Activated CD8-positive, alpha-beta T cell treated with anti-CD3 and anti-CD28 coated beads for 36 hours (primary cell): ENCODE results near the gene CFAP65. TPM values are rescaled to one million over a fixed set of nuclear protein-coding genes. Genes with fewer than 3 reads are reported as not detected.

Source experiments
- ATAC-seq: fragments of 200-7000 bp; cut with Tn5 transposase; one replicate; pipeline ENCODE4 v1.10.0; 2021; ENCODE audit warnings: mild to moderate bottlenecking, moderate library complexity
- CTCF ChIA-PET: fragments of 350-600 bp; sonication (Branson Sonifier 250); formaldehyde crosslinking; loops from one replicate; lab custom pipeline; 2021; ENCODE audit warnings: antibody characterized with exemption; lab: Charles Lee
- POLR2A ChIA-PET: fragments of 350-600 bp; sonication (Branson Sonifier 250); formaldehyde crosslinking; loops from one replicate; lab custom pipeline; 2021; ENCODE audit warnings: antibody characterized with exemption; lab: Charles Lee
- DNase-seq: peaks from one replicate; pipeline ENCODE4 v3.0.0-alpha.2; 2020
- H3K27ac Mint-ChIP-seq: one replicate; pipeline ENCODE4 v1.8.0; 2021; ENCODE audit warnings: mild to moderate bottlenecking, mixed read lengths
- H3K27me3 Mint-ChIP-seq: one replicate; pipeline ENCODE4 v1.8.0; 2021; ENCODE audit warnings: mixed read lengths
- H3K36me3 Mint-ChIP-seq: one replicate; pipeline ENCODE4 v1.8.0; 2021; ENCODE audit warnings: low read depth, mixed read lengths
- H3K4me1 Mint-ChIP-seq: one replicate; pipeline ENCODE4 v1.8.0; 2021; ENCODE audit warnings: low read depth, mixed read lengths
- H3K4me3 Mint-ChIP-seq: one replicate; pipeline ENCODE4 v1.8.0; 2021; ENCODE audit warnings: mild to moderate bottlenecking, moderate library complexity, mixed read lengths
- H3K9me3 Mint-ChIP-seq: one replicate; pipeline ENCODE4 v1.8.0; 2021; ENCODE audit warnings: mixed read lengths
- intact Hi-C: fragments of 100-400 bp; cut with micrococcal nuclease; formaldehyde crosslinking; loops from one replicate; pipeline ENCODE4 v1.10.0; 2022
- total RNA-seq, 2 experiments: library from RNA; stranded (reverse); gene quantifications; one replicate each; pipeline ENCODE4 v1.2.3, GENCODE V29; 2021
- TF ChIP-seq, protein P1 (sequence below): fragments of 200-600 bp; IDR thresholded peaks from one replicate; pipeline ENCODE4 v1.8.0; 2022; ENCODE audit warnings: antibody characterized with exemption, mild to moderate bottlenecking

Gene CFAP65
- total RNA-seq, 2 experiments from 2014 or later: not detected

DNA sequence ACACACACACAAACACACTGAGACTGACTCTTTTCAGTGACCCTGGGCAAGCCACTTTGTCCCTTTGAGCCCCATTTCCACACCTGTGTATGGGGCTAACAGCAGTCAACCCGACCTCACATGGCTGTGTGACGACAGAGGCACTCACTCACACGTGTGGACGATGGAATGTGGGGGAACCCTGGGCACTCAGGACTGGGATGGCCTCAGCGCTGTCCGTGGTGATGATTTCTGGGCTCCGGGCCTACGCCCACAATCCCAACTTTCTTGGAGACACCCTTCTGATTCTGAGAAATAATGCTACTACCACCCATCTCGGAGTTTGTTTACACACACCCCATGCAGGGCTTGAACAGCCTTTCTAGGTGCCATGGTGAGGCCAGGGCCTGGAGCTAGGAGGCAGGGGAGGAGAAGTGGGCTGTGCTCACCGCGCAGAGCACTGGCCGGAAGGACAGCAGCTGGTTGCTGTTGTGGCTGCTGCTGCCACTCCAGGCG, 49.6 kb downstream of the CFAP65 start:
- Mint-ChIP-seq H3K36me3 (no peaks in the 10 kb centered on the region), H3K27me3 (peaks cover 83% of the 10 kb centered on the region), H3K4me1 (peaks cover 4% of the 10 kb centered on the region), H3K9me3 (no peaks in the 10 kb centered on the region), H3K27ac (no peak overlapping the region), H3K4me3 (no peak overlapping the region)
- DNase-seq: no peak
- ATAC-seq: no peak
- ChIA-PET CTCF (interaction anchor here (1.4 to 6.6 kb wide), 3 partner anchors 9 to 39 kb away, joined by 4 to 128 read pairs (median 31); partner anchors contain the start of gene FEV), POLR2A (no interaction called here)
- intact Hi-C loops: no loop called here
- TF ChIP-seq, protein P1, sequence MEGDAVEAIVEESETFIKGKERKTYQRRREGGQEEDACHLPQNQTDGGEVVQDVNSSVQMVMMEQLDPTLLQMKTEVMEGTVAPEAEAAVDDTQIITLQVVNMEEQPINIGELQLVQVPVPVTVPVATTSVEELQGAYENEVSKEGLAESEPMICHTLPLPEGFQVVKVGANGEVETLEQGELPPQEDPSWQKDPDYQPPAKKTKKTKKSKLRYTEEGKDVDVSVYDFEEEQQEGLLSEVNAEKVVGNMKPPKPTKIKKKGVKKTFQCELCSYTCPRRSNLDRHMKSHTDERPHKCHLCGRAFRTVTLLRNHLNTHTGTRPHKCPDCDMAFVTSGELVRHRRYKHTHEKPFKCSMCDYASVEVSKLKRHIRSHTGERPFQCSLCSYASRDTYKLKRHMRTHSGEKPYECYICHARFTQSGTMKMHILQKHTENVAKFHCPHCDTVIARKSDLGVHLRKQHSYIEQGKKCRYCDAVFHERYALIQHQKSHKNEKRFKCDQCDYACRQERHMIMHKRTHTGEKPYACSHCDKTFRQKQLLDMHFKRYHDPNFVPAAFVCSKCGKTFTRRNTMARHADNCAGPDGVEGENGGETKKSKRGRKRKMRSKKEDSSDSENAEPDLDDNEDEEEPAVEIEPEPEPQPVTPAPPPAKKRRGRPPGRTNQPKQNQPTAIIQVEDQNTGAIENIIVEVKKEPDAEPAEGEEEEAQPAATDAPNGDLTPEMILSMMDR: no peak

DNA sequence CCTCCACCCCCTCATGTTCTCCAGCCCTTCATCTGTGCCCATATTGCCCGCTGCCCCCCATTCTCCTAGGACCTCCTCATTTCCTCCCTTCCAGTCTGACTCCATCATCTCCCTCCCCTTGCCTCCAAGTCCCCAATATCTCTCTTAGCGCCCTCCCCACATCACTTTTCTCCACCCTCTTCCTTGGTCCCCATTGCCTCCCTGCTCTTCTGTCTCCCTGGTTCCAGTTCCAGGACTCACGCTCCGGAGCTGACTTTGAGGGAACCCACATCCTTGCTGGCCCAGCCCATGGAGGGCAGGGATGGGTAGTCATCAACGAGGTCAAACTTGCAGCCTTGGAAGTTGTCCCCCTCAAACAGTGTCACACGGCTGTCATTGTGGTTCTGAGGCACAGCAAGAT, 50.7 kb downstream of the CFAP65 start:
- ChIA-PET POLR2A (interaction anchor here (0.6 to 1.1 kb wide), 2 partner anchors 10 to 143 kb away, joined by 4 read pairs; no protein-coding TSS in a partner anchor), CTCF (interaction anchor here (1.4 to 6.6 kb wide), 2 partner anchors 8 to 12 kb away, joined by 4 to 128 read pairs; partner anchors contain the start of gene FEV)
- Mint-ChIP-seq H3K27ac (no peak overlapping the region), H3K9me3 (no peaks in the 10 kb centered on the region), H3K4me3 (no peak overlapping the region), H3K27me3 (peaks cover 84% of the 10 kb centered on the region), H3K4me1 (peaks cover 2% of the 10 kb centered on the region), H3K36me3 (no peaks in the 10 kb centered on the region)
- TF ChIP-seq, protein P1: no peak
- intact Hi-C loops: no loop called here
- no peak for DNase-seq
- ATAC-seq: no peak

DNA sequence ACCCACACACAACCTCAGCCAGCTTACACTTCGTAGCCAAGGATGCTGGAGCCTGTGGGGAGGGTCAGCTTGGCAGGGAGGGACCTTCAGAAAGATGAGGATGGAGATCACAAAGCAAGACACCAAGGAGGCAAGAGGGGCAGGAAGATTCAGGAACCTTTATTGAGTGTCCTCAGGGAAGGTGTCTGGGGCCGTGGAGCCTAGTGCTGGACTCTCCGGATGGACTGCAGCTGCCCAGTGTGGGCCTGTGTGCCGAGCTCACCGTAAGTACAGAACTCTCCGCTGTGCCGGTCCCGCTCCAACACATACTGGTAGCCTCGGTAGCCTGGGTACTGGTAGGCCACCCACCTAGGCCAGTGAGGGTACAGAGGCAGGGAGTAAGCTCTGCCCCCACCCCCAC, 51.3 kb downstream of the CFAP65 start:
- no peak overlapping the region for H3K4me3 Mint-ChIP-seq
- H3K27ac Mint-ChIP-seq: no peak overlapping the region
- H3K4me1 Mint-ChIP-seq: peaks cover 2% of the 10 kb centered on the region
- CTCF ChIA-PET: interaction anchor here (1.0 to 2.1 kb wide), 3 partner anchors 10 to 68 kb away, joined by 3 to 16 read pairs (median 5); no protein-coding TSS in a partner anchor
- H3K27me3 Mint-ChIP-seq: peaks cover 81% of the 10 kb centered on the region
- DNase-seq (no peak), ATAC-seq (no peak)
- intact Hi-C loops: no loop called here
- no peaks in the 10 kb centered on the region for H3K9me3 Mint-ChIP-seq
- no peaks in the 10 kb centered on the region for H3K36me3 Mint-ChIP-seq
- POLR2A ChIA-PET: interaction anchor here (0.6 to 1.1 kb wide), 3 partner anchors 10 to 321 kb away, joined by 3 to 4 read pairs (median 4); no protein-coding TSS in a partner anchor
- TF ChIP-seq, protein P1: no peak

DNA sequence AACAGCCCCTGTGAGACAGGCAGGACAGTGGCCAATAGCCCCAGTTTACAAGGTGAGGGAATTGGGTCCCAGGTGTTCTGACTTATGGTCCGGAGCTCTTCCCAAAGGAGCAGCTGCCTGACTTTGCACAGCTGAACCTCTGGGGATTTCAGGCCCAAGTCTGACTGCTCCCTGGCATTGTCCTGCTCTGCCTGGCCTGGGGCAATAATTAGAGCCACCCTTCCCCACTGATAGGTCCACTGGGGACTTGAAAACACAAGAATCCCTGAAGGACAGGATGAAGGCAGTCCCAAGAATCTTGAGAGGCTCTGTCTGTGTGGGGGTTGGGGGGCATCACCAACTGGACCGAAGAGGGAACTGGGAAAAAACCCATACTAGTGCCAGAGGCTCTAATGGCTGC, 52.7 kb downstream of the CFAP65 start:
- ChIA-PET CTCF (interaction anchor here (1.6 to 2.1 kb wide), 3 partner anchors 8 to 112 kb away, joined by 5 to 16 read pairs (median 7); no protein-coding TSS in a partner anchor), POLR2A (no interaction called here)
- no peak for DNase-seq
- H3K4me1 Mint-ChIP-seq: peaks cover 5% of the 10 kb centered on the region
- ATAC-seq: no peak
- H3K27me3 Mint-ChIP-seq: peaks cover 77% of the 10 kb centered on the region
- intact Hi-C loops: no loop called here
- H3K9me3 Mint-ChIP-seq: no peaks in the 10 kb centered on the region
- no peaks in the 10 kb centered on the region for H3K36me3 Mint-ChIP-seq
- H3K27ac Mint-ChIP-seq: no peak overlapping the region
- H3K4me3 Mint-ChIP-seq: no peak overlapping the region
- TF ChIP-seq, protein P1: no peak

DNA sequence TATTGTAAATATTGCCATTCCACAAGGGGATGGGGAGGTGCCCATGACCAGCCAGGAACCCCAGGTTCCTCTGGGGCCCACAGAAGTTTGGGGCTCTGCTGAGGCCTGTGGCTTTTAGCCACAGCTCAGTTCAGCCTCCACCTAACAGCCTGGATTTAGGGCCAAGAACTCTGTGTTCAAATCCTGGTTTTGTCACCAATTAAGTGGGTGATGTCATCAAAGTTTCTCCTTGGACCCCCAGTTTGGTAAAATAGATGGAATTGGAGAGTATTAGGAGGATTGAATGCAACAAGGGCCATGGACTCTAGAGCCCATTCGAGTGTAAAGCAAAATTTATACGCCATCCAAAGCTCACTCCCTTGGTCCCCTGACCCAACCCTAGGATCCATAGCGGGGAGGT, 53.2 kb downstream of the CFAP65 start:
- TF ChIP-seq, protein P1: no peak
- DNase-seq (no peak), ATAC-seq (no peak)
- H3K36me3 Mint-ChIP-seq: no peaks in the 10 kb centered on the region
- peaks cover 6% of the 10 kb centered on the region for H3K4me1 Mint-ChIP-seq
- ChIA-PET POLR2A (no interaction called here), CTCF (interaction anchor here (1.0 to 2.1 kb wide), 4 partner anchors 8 to 112 kb away, joined by 3 to 16 read pairs (median 6); no protein-coding TSS in a partner anchor)
- H3K27ac Mint-ChIP-seq: no peak overlapping the region
- intact Hi-C loops: no loop called here
- no peak overlapping the region for H3K4me3 Mint-ChIP-seq
- peaks cover 81% of the 10 kb centered on the region for H3K27me3 Mint-ChIP-seq
- H3K9me3 Mint-ChIP-seq: no peaks in the 10 kb centered on the region
